ENCODE measurements around the gene KRT6B. TPM values are rescaled to one million over a fixed set of nuclear protein-coding genes. Genes with fewer than 3 reads are reported as not detected.

The KRT6B gene
- total and polyA plus RNA-seq, 2 donors (not counting 3 experiments of a cell fraction or from before 2014, with no cell fraction given), result 0.03 TPM; not detected in 1

- Histone ChIP-seq H3K9me1 (replicated peaks; ENCODE audit: control insufficient read depth, extremely low read depth, insufficient read depth, low read length) (no peaks in the 10 kb centered on the region), H2AFZ (ENCODE audit: low read depth, low read length) (no peak overlapping the region), H3K79me2 (ENCODE audit: control insufficient read depth, insufficient read depth, low read length) (no peaks in the 10 kb centered on the region), H3K9ac (replicated peaks; ENCODE audit: extremely low read depth, insufficient read depth, low read length) (no peak overlapping the region), H3K9me3 (replicated peaks; ENCODE audit: control insufficient read depth, insufficient read depth, low read length) (no peaks in the 10 kb centered on the region), H3K27me3 (ENCODE audit: control insufficient read depth in 2 of 2, insufficient read depth in 2 of 2, low read length in 2 of 2) (peaks cover 0 to 7% of the 10 kb centered on the region in 2 experiments), H3K4me3 (replicated peaks in 1 of 3; ENCODE audit: insufficient read depth in 1 of 3, low read depth in 1 of 3, low read length in 3 of 3) (no peak overlapping the region), H3K27ac (ENCODE audit: insufficient read depth, low read depth, low read length) (no peak overlapping the region), H4K20me1 (replicated peaks; ENCODE audit: control insufficient read depth, extremely low read depth, insufficient read depth, low read length) (no peaks in the 10 kb centered on the region), H3K36me3 (ENCODE audit: control insufficient read depth in 2 of 2, extremely low read depth in 1 of 2, insufficient read depth in 2 of 2, low read length in 2 of 2) (no peaks in the 10 kb centered on the region), H3K4me1 (ENCODE audit: control insufficient read depth, extremely low read depth, insufficient read depth, low read length) (no peaks in the 10 kb centered on the region), H3K4me2 (ENCODE audit: insufficient read depth, low read length) (no peak overlapping the region)
- FAIRE-seq, result no peak
- intact Hi-C loops (cut with micrococcal nuclease), result no loop called here
- dilution Hi-C loops (cut with MboI; ENCODE audit: extremely low pct_ligation_motif_present, low sequenced_read_pairs), result no loop called here
- ChIA-PET CTCF (no interaction called here), POLR2A (no interaction called here)
- BruUV-seq (replicated peaks), result no TSS peak
- no peak for DNase-seq (ENCODE audit: low read depth, low spot score)
- TF ChIP-seq JUN (IDR thresholded peaks at IDR 0.05; ENCODE audit: borderline replicate concordance, insufficient read depth, insufficient read length, low read depth), result no peak
- TF ChIP-seq, protein P1, sequence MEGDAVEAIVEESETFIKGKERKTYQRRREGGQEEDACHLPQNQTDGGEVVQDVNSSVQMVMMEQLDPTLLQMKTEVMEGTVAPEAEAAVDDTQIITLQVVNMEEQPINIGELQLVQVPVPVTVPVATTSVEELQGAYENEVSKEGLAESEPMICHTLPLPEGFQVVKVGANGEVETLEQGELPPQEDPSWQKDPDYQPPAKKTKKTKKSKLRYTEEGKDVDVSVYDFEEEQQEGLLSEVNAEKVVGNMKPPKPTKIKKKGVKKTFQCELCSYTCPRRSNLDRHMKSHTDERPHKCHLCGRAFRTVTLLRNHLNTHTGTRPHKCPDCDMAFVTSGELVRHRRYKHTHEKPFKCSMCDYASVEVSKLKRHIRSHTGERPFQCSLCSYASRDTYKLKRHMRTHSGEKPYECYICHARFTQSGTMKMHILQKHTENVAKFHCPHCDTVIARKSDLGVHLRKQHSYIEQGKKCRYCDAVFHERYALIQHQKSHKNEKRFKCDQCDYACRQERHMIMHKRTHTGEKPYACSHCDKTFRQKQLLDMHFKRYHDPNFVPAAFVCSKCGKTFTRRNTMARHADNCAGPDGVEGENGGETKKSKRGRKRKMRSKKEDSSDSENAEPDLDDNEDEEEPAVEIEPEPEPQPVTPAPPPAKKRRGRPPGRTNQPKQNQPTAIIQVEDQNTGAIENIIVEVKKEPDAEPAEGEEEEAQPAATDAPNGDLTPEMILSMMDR (IDR thresholded peaks at IDR 0.05; ENCODE audit: extremely low read depth in 1 of 2, insufficient read depth in 1 of 2, low read depth in 1 of 2, low read length in 2 of 2), result no peak
- TF ChIP-seq, protein P2, sequence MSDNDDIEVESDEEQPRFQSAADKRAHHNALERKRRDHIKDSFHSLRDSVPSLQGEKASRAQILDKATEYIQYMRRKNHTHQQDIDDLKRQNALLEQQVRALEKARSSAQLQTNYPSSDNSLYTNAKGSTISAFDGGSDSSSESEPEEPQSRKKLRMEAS (IDR thresholded peaks at IDR 0.05; ENCODE audit: insufficient read depth, insufficient read length), result no peak
- no peak for TF ChIP-seq GATA2 (IDR thresholded peaks at IDR 0.05; ENCODE audit: insufficient read depth, insufficient read length, low read depth, low read length)
- TF ChIP-seq POLR2A (IDR thresholded peaks at IDR 0.05; ENCODE audit: low read depth, low read length), result no peak
- no peak for TF ChIP-seq EZH2 (IDR thresholded peaks at IDR 0.05; ENCODE audit: borderline replicate concordance, low read depth, low read length, severe bottlenecking)
- TF ChIP-seq POLR2AphosphoS5 (IDR thresholded peaks at IDR 0.05; ENCODE audit: insufficient read depth, low read depth, low read length), result no peak
- TF ChIP-seq FOS (IDR thresholded peaks at IDR 0.05; ENCODE audit: borderline replicate concordance, insufficient read depth, low read length), result no peak
- no peak for TF ChIP-seq MYC (IDR thresholded peaks at IDR 0.05; ENCODE audit: low read depth, low read length)
Measured at GRCh38 chr12:52486166-52487105, 34.5 kb upstream of the KRT6B start.
